8988T (cell line): ENCODE measurements around the gene NCOA3.
"Not testable (repeated sequence)": the region's sequence is repeated elsewhere in the genome, so short reads cannot be mapped to it uniquely, and the experiment has no call there.

Source experiments
- DNase-seq: peaks from one replicate; pipeline ENCODE4 v3.0.0; 2011

NCOA3 gene

DNA sequence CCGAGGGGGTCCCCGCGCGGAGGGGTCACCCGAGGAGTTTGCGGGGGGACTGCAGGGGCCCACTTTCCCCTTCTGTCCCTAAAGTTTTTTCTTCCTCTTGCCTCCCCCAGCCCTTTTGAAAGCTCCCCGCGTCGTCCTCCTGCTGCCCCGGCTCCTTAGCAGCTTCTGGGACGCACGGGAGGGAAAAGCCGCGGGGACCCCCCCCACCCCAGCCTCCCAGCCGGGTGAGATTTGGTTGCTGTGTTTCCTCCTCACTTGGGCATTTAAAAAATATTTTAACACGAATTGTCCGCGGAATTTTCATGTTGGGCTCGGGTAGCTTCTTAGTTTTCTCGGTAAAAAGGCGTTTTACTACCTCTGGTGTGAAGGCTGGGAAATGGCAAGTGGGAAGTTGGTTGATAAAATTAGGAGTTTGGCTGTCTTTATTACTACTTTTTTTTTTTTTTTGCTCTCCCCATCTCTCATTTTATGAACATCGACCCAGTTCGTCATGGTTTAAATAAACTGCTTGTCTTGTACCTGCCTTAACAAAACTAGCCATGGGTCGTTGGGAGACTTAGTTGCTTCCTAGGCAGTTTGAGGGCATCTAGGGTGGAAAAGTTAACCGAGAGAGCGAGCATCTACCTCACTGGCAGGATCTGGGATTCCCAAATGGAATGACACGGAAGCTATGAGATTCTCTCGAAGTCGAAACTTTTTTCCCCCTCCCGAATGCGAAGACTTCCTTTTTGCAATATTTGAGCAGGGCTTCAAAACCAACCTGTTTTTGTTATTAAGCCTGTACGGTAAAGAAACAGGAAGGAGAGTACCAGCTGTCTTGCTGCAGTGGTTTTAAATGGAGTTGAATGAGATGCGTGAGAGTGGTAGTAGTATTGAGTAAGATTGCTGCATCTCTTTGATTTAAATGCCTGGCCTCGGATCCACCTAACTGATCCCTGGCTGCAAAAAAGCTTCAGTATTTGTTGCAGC lies 868 bp downstream of the NCOA3 start:
- DNase-seq = no peak

- DNase-seq = no peak
Observed at GRCh38 chr20:47503685-47504084, 2.0 kb downstream of the NCOA3 start.

DNA sequence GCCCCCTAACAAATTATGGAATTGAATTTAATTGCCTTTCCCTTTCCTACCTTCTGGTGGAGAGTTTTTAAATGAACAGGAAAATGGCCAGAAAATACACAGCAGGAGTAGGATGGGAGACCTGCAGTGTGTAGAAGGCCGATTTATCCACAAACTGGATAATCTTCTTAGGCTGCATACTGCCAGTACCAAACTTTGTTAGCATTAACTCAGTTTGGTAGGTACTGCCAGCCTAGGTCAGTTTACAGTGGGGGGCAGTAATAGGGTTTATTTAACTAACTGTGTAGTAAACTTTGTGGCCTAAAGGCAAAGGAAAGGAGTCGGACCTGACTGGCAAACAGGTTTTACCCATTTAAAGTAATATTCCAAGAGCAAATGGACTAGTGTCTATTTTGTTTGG lies 4.6 kb downstream of the NCOA3 start:
- no peak for DNase-seq

- no peak for DNase-seq
Observed at GRCh38 chr20:47506850-47507249, 5.2 kb downstream of the NCOA3 start.

- not testable (repeated sequence) for DNase-seq
Observed at GRCh38 chr20:47507275-47507981, 5.7 kb downstream of the NCOA3 start.

GRCh38 chr20:47508278-47508677 lies 6.6 kb downstream of the NCOA3 start:
- DNase-seq = no peak

- DNase-seq = no peak
Observed at GRCh38 chr20:47509104-47509661, 7.5 kb downstream of the NCOA3 start.

GRCh38 chr20:47509685-47510084 lies 8.0 kb downstream of the NCOA3 start:
- no peak for DNase-seq

DNA sequence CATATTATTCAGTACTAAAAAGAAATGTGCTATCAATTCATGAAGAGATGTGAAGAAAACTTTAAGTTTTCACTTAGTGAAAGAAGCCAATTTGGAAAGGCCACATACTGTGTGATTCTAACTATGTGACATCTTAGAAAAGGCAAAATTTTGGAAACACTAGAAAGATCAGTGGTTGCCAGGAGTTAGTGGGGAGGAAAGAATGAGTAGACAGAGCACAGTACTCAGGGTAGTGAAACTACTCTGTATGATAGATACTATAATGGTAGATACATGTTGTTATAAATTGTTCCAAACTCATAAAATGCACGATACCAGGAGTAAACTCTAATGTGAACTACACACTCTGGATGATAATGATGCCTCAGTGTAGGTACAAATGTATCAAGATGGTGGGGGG lies 14.2 kb downstream of the NCOA3 start:
- no peak for DNase-seq

- no peak for DNase-seq
Observed at GRCh38 chr20:47521059-47521808, 19.5 kb downstream of the NCOA3 start.

DNA sequence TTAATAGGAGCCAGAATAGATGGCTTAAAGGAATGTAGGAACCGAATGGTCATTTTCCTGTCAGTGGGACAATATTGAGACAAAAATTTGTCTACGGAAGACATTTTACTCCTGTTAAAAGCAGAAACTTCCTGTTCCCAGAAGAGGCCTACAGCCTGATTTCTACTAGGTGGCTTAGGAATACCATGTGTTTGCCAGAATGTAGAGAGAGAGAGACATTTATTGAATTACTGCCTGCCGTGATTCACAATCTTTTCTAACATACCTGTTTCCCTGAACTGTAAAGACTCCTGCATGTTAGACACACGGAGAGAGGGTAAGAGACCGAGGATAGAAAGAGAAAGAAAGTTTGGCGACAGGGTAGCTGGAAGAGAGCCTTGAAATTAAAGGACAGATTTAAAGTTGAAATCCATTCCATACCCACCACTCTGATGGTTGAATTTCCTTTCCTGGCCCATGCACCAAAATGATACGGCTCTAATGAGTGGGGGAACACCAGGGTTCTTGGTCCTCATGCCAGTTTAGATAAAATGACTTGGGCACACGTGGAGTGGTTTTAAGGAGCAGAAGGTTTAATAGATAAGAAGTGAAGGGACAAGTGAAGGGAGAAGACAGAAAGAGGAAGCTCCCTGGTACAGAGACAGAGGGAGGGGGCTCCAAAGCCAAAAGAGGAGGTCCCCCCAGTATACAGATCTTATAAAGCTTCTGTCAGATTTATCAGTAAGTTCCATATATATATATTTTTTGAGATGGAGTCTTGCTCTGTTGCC lies 22.5 kb downstream of the NCOA3 start:
- DNase-seq = no peak

- DNase-seq = no peak
Observed at GRCh38 chr20:47527004-47527800, 25.5 kb downstream of the NCOA3 start.

- no peak for DNase-seq
Observed at GRCh38 chr20:47529840-47530239, 28.2 kb downstream of the NCOA3 start.

- no peak for DNase-seq
Observed at GRCh38 chr20:47531458-47531857, 29.8 kb downstream of the NCOA3 start.

- no peak for DNase-seq
Observed at GRCh38 chr20:47532002-47532401, 30.3 kb downstream of the NCOA3 start.

DNA sequence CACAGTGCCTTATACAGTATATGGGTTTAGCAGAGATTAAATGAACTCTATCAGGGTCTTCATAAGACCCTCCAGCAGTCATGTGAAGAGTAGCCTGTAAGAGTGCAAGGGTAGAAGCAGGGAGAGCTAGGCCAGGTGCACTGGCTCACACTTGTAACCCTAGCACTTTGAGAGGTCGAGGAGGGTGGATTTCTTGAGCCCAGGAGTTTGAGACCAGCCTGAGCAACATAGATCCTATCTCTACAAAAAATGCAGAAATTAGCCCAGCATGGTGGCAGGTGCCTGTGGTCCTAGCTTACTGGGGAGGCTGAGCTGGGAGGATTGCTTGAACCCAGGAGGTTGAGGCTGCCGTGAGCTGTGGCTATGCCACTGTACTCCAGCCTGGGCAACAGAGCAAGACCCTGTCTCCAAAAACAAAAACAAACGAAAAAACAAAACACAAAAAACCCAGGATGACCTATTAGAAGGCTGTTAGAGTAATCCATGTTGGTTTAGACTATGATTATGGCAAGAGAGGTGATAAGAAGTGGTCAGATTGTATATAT lies 31.9 kb downstream of the NCOA3 start:
- DNase-seq = no peak

GRCh38 chr20:47534405-47534804 lies 32.7 kb downstream of the NCOA3 start:
- no peak for DNase-seq

GRCh38 chr20:47535088-47535487 lies 33.4 kb downstream of the NCOA3 start:
- peak; percentile 32 for DNase-seq

DNA sequence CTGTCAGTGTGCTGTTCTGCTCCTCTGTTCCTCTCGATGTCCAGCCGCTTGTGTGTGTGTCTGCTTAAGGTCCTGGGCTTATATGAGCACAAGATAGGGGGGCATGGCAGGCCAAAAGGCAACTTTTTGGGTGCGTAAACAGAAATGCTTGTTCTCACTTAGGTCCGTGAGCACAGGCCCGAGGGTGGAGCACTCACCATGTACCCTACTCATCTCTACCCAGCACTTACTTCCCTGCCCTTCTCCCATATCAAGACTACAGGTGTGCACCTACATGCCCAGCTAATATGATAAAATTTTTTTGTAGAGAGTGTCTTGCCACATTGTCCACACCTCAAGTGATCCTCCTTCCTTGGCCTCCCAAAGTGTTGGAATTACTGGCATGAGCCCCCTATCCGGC lies 34.3 kb downstream of the NCOA3 start:
- no peak for DNase-seq

DNA sequence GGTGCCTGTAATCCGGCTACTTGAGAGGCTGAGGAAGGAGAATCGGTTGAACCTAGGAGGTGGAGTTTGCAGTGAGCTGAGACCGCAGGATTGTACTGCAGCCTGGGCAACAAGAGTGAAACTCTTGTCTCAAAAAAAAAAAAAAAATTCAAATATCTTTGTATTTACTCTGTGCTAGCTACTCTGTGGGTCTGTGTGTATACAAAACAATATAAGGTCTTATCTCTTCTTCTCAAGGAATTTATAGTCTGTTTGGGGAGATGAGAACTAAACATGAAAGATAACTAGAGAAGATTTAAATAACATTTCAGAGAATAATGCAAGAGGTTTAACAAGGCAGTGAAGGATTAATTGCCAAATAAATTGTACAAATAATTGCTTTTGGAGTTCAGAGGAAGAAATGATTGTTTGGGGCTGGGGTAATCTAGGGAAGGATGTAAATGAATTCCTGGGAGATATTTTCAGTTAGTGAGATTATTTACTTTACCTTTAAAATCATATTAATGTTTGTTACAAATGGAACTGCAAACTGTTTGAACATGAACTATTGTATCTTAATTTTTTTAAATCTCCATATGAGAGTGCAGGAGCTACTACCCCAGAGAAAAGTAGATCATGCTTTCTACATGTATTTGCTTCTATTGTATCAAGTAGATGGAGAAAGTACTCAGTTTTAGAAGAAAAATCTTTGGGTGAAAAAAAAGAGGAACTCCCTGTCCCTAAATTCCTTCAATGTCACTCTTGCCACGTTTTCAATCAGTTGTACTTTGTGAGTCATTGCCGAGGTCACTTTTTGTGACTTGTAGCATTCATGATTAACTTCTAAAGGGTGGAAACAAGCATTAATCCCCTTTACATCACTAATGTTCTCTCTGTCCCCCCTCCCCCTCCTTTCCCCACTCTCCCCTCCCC lies 39.0 kb downstream of the NCOA3 start:
- DNase-seq = no peak
